Keratinocyte (primary cell): ENCODE data around the gene CYP26C1.

ENCODE experiments used
- CTCF ChIP-seq, 3 experiments: IDR thresholded peaks in 1 of 3; conservative IDR thresholded peaks in 1 of 3; optimal IDR thresholded peaks in 1 of 3; 2 replicates in 2 of 3; 3 replicates in 1 of 3; pipeline versions ENCODE3 to v1.5.1; 2011; ENCODE audit warnings: low read length in 3 of 3, mild to moderate bottlenecking in 3 of 3, moderate library complexity in 2 of 3, control low read depth in 1 of 3, inconsistent platforms in 1 of 3; ENCODE audit not compliant: insufficient read depth in 2 of 3; ENCODE audit errors: extremely low read depth in 1 of 3
- EZH2 ChIP-seq: IDR thresholded peaks from one replicate; pipeline ENCODE4 v1.6.1; 2012; ENCODE audit warnings: inconsistent platforms, mild to moderate bottlenecking, low read length, moderate library complexity

DNA sequence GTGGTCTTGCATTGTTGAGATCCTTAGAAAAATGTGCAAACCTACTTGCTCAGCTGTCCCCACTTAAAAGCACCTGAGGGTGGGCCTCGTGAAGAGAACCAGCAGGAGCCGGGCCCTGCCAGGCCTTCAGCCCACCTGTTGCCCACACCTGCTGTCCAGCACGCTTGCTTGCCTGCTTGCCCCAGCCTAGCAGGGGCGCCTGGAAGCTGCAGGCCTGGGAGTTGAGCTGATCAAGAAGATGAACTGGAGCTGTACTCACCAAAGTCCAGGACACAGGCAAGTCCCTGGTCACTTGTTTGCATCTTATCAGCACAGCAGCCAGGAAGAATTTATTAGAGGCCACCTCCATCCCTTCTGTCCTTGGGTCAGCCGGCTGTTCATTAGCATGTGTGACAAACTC lies 36.3 kb downstream of the CYP26C1 start:
- TF ChIP-seq CTCF (optimal IDR thresholded peaks at IDR 0.05 in 1 of 3, IDR thresholded peaks at IDR 0.05 in 1 of 3, conservative IDR thresholded peaks at IDR 0.05 in 1 of 3; ENCODE audit: extremely low read depth in 1 of 3, insufficient read depth in 2 of 3, low read length in 3 of 3), result no peak
- TF ChIP-seq EZH2, result no peak
